NCI-H748 (cell line): ENCODE data around the gene ASCL2.
"Not testable (repeated sequence)": the region's sequence is repeated elsewhere in the genome, so short reads cannot be mapped to it uniquely, and the experiment has no call there.

Experiments used
- DNase-seq: peaks from one replicate; lab custom pipeline; 2025; ENCODE audit not compliant: unreplicated experiment; lab: John Stamatoyannopoulos, UW

ASCL2 gene

GRCh38 chr11:2298795-2299761, 28.7 kb upstream of the ASCL2 start:
- DNase-seq: peak; percentile 64

- no peak for DNase-seq
Measured at GRCh38 chr11:2298131-2298794, 27.9 kb upstream of the ASCL2 start.

GRCh38 chr11:2297623-2298030, 27.2 kb upstream of the ASCL2 start:
- no peak for DNase-seq

- no peak for DNase-seq
Measured at GRCh38 chr11:2296913-2297622, 26.7 kb upstream of the ASCL2 start.

GRCh38 chr11:2295971-2296912, 25.9 kb upstream of the ASCL2 start:
- no peak for DNase-seq

- no peak for DNase-seq
Measured at GRCh38 chr11:2294926-2295290, 24.5 kb upstream of the ASCL2 start.

- DNase-seq: no peak
Measured at GRCh38 chr11:2293984-2294925, 23.9 kb upstream of the ASCL2 start.

- DNase-seq: no peak
Measured at GRCh38 chr11:2293531-2293971, 23.2 kb upstream of the ASCL2 start.

- no peak for DNase-seq
Measured at GRCh38 chr11:2290351-2290841, 20.0 kb upstream of the ASCL2 start.

GRCh38 chr11:2289859-2290258, 19.5 kb upstream of the ASCL2 start:
- DNase-seq: no peak

GRCh38 chr11:2289350-2289749, 19.0 kb upstream of the ASCL2 start:
- no peak for DNase-seq

- DNase-seq: no peak
Measured at GRCh38 chr11:2287091-2287490, 16.7 kb upstream of the ASCL2 start.

- not testable (repeated sequence) for DNase-seq
Measured at GRCh38 chr11:2286350-2286749, 16.0 kb upstream of the ASCL2 start.

- no peak for DNase-seq
Measured at GRCh38 chr11:2280208-2280607, 9.8 kb upstream of the ASCL2 start.

GRCh38 chr11:2277933-2278523, 7.6 kb upstream of the ASCL2 start:
- no peak for DNase-seq

GRCh38 chr11:2277008-2277346, 6.6 kb upstream of the ASCL2 start:
- no peak for DNase-seq

- DNase-seq: no peak
Measured at GRCh38 chr11:2276280-2277007, 6.1 kb upstream of the ASCL2 start.
